Esophagus muscularis mucosa (tissue), 4 donors: Measurements from ENCODE around the gene MAEA. TPM values are rescaled to one million over a fixed set of nuclear protein-coding genes. Genes with fewer than 3 reads are reported as not detected.

ENCODE experiments used
- DNase-seq: peaks from one replicate; pipeline ENCODE4 v3.0.0-alpha.2; 2017; ENCODE audit errors: extremely low spot score
- H3K27ac ChIP-seq, 4 donors: fragments of 200-600 bp; sonication (generic); replicated peaks in 1 of 4; 1 replicate in 3 of 4; 2 replicates in 1 of 4; pipeline ENCODE4 v1.5.1; 2016 to 2019; ENCODE audit warnings: mild to moderate bottlenecking in 1 of 4
- H3K27me3 ChIP-seq, 4 donors: fragments of 200-600 bp; sonication (generic); one replicate each; pipeline versions ENCODE4 v1.5.1 to v1.6.0; 2016 to 2019
- H3K36me3 ChIP-seq, 4 donors: fragments of 200-600 bp; sonication (generic); one replicate each; pipeline ENCODE4 v1.5.1; 2016 to 2019
- H3K4me1 ChIP-seq, 4 donors: fragments of 200-600 bp; sonication (generic); one replicate each; pipeline ENCODE4 v1.5.1; 2016 to 2019
- H3K4me3 ChIP-seq, 4 donors: fragments of 200-600 bp; sonication (generic); 1 replicate in 2 of 4; 2 replicates in 2 of 4; pipeline ENCODE4 v1.5.1; 2016 to 2019; ENCODE audit warnings: mild to moderate bottlenecking in 4 of 4, moderate library complexity in 1 of 4
- H3K9me3 ChIP-seq, 4 donors: fragments of 200-600 bp; sonication (generic); 1 replicate in 3 of 4; 2 replicates in 1 of 4; pipeline ENCODE4 v1.5.1; 2016 to 2019
- EP300 ChIP-seq: sonication (generic); formaldehyde crosslinking; IDR thresholded peaks from one replicate; pipeline ENCODE4 v1.6.1; 2017; ENCODE audit warnings: antibody characterized with exemption
- POLR2A ChIP-seq: fragments of 450-650 bp; IDR thresholded peaks from one replicate; pipeline ENCODE4 v1.6.1; 2017; ENCODE audit warnings: antibody characterized with exemption, moderate library complexity, mild to moderate bottlenecking, low read depth
- POLR2AphosphoS5 ChIP-seq, 2 donors: sonication (generic); formaldehyde crosslinking; IDR thresholded peaks; one replicate each; pipeline ENCODE4 v1.6.1; 2017; ENCODE audit warnings: antibody characterized with exemption in 2 of 2
- WGBS: methylation state at CpG from one replicate; pipeline ENCODE4 v1.1.5; 2018; 5-methylcytosine and 5-hydroxymethylcytosine counted together
- intact Hi-C: fragments of 100-400 bp; cut with DNase I; formaldehyde crosslinking; loops from one replicate; pipeline ENCODE4 v1.15.1; 2023
- total RNA-seq, 4 donors: library from RNA; depleted of rRNA; stranded (reverse); fragments of >200 nt; gene quantifications; one replicate each; pipeline versions ENCODE4 v1.1.0 to v1.2.1, GENCODE V29; 2016
- TF ChIP-seq, protein P1 (sequence below), 3 experiments: fragments of 200-600 bp in 2 of 3; fragments of 450-650 bp in 1 of 3; sonication (generic) in 2 of 3; IDR thresholded peaks; one replicate each; pipeline ENCODE4 v1.5.1; 2017 to 2019; ENCODE audit warnings: antibody characterized with exemption in 3 of 3, mild to moderate bottlenecking in 2 of 3, moderate library complexity in 1 of 3

The MAEA gene
- total RNA-seq, 4 donors from 2014 or later: 54.5 to 63.1 (median 59.8) TPM

DNA sequence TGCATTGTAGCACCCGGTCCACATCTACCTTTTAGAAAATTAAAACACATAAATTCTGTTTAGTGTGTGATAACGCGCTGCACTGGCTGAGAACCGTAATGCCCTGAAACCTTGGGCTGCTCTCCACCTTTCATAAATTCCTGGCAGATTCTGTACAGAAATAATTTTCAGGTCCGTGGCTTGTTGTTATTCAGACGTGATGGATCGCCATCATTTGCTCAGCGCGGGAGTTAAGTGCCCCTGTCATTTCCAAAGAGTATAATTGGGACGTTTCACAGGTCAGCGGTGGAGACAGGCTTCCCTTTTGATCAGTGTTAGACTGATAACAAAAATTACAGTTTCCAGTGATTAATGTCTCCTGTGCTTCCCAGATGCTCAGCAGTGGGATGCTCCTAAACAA lies 73.8 kb downstream of the MAEA start:
- H3K4me1 ChIP-seq: peaks cover 0 to 6% (median 0%) of the 10 kb centered on the region in 4 donors
- H3K4me3 ChIP-seq: no peak overlapping the region
- H3K27me3 ChIP-seq: no peaks in the 10 kb centered on the region
- H3K36me3 ChIP-seq: peaks cover 20 to 80% (median 46%) of the 10 kb centered on the region in 4 donors
- WGBS: 86% methylated on average over 11 of the region's 11 CpGs
- TF ChIP-seq POLR2AphosphoS5 (IDR thresholded peaks at IDR 0.05) (no peak), EP300 (no peak), POLR2A (no peak)
- TF ChIP-seq, protein P1, sequence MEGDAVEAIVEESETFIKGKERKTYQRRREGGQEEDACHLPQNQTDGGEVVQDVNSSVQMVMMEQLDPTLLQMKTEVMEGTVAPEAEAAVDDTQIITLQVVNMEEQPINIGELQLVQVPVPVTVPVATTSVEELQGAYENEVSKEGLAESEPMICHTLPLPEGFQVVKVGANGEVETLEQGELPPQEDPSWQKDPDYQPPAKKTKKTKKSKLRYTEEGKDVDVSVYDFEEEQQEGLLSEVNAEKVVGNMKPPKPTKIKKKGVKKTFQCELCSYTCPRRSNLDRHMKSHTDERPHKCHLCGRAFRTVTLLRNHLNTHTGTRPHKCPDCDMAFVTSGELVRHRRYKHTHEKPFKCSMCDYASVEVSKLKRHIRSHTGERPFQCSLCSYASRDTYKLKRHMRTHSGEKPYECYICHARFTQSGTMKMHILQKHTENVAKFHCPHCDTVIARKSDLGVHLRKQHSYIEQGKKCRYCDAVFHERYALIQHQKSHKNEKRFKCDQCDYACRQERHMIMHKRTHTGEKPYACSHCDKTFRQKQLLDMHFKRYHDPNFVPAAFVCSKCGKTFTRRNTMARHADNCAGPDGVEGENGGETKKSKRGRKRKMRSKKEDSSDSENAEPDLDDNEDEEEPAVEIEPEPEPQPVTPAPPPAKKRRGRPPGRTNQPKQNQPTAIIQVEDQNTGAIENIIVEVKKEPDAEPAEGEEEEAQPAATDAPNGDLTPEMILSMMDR (IDR thresholded peaks at IDR 0.05): no peak
- H3K27ac ChIP-seq: no peak overlapping the region
- no peak for DNase-seq
- H3K9me3 ChIP-seq: no peaks in the 10 kb centered on the region
- intact Hi-C loops: no loop called here

- Histone ChIP-seq H3K4me1 (peaks cover 0 to 6% (median 0%) of the 10 kb centered on the region in 4 donors), H3K36me3 (peaks cover 20 to 78% (median 45%) of the 10 kb centered on the region in 4 donors), H3K27me3 (no peaks in the 10 kb centered on the region), H3K27ac (no peak overlapping the region), H3K4me3 (no peak overlapping the region), H3K9me3 (no peaks in the 10 kb centered on the region)
- TF ChIP-seq, protein P1 (IDR thresholded peaks at IDR 0.05): no peak
- TF ChIP-seq EP300 (no peak), POLR2A (no peak), POLR2AphosphoS5 (IDR thresholded peaks at IDR 0.05) (no peak)
- intact Hi-C loops: no loop called here
- DNase-seq: no peak
- 89% methylated on average over 5 of the region's 18 CpGs for WGBS
Measured at GRCh38 chr4:1364217-1364616, 74.5 kb downstream of the MAEA start.

- no peak for DNase-seq
- intact Hi-C loops: no loop called here
- no peaks in the 10 kb centered on the region for H3K9me3 ChIP-seq
- H3K4me1 ChIP-seq: peaks cover 0 to 6% (median 0%) of the 10 kb centered on the region in 4 donors
- no peak overlapping the region for H3K27ac ChIP-seq
- TF ChIP-seq POLR2AphosphoS5 (IDR thresholded peaks at IDR 0.05) (no peak), EP300 (no peak), POLR2A (no peak)
- TF ChIP-seq, protein P1 (IDR thresholded peaks at IDR 0.05): no peak
- no peak overlapping the region for H3K4me3 ChIP-seq
- no peaks in the 10 kb centered on the region for H3K27me3 ChIP-seq
- WGBS: 85% methylated on average over 10 of the region's 13 CpGs
- H3K36me3 ChIP-seq: peaks cover 20 to 73% (median 45%) of the 10 kb centered on the region in 4 donors
Measured at GRCh38 chr4:1364748-1365147, 75.1 kb downstream of the MAEA start.

DNA sequence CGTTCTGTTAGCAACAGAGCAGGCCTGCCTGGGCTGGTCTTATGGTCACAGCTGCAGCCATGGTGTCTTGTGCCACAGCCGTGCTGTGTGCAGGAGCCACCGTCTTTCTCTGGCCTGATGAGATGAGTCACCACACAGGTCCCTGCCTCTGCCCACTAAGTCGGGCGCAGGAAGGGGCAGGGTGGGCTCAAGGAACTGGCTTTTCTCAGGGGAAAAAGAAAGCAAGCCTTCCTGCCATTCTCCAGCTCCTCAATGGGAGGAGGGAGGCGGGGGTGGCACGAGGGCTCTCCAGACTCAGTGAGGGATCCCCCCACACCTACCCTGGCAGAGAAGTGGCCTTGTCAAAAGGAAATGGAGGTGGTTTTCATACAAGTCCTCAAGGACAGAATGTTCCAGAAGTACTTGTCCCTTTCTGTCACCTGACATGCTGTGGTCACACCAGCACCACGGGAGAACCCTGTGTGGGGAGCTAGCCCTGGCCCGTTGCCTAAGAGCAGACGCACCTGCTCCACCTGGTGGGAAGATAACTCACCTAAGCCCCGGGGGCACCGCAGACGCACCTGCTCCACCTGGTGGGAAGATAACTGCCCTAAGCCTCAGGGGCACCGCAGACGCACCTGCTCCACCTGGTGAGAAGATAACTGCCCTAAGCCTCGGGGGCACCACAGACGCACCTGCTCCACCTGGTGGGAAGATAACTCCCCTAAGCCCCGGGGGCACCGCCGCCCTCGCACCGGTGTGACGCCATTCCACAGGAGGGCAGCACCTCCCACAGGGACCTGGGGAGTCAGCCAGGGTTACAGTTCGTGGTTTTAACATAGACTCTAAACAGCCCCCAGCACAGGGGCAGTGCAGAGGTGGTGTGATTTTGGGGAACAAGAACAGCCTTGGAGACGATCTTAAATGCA lies 75.8 kb downstream of the MAEA start:
- 80% methylated on average over 23 of the region's 25 CpGs for WGBS
- Histone ChIP-seq H3K27me3 (no peaks in the 10 kb centered on the region), H3K9me3 (no peaks in the 10 kb centered on the region), H3K4me1 (no peaks in the 10 kb centered on the region), H3K36me3 (peaks cover 20 to 71% (median 46%) of the 10 kb centered on the region in 4 donors), H3K27ac (no peak overlapping the region), H3K4me3 (no peak overlapping the region)
- DNase-seq: no peak
- TF ChIP-seq EP300 (no peak), POLR2AphosphoS5 (IDR thresholded peaks at IDR 0.05) (no peak), POLR2A (no peak)
- TF ChIP-seq, protein P1 (IDR thresholded peaks at IDR 0.05): no peak
- intact Hi-C loops: no loop called here
